Lung (tissue), 12 donors: Measurements from ENCODE around the gene STXBP6. TPM values are rescaled to one million over a fixed set of nuclear protein-coding genes. Genes with fewer than 3 reads are reported as not detected.
A peak's percentile ranks its signal among the peaks of the same experiment; 100 is the strongest.
"Not testable (repeated sequence)": the region's sequence is repeated elsewhere in the genome, so short reads cannot be mapped to it uniquely, and the experiment has no call there.

Experiments used
- ATAC-seq: fragments of 200-7000 bp; cut with Tn5 transposase; one replicate; pipeline ENCODE4 v1.9.1; 2020; ENCODE audit warnings: moderate number of reproducible peaks; ENCODE audit not compliant: insufficient read depth, low FRiP score
- DNase-seq, 3 donors: peaks; one replicate each; pipeline ENCODE4 v3.0.0-alpha.2; 2013 to 2017
- H3K27ac ChIP-seq, 2 donors: one replicate each; pipeline ENCODE4 v1.5.1; 2013; ENCODE audit warnings: mild to moderate bottlenecking in 2 of 2, moderate library complexity in 2 of 2, control low read depth in 1 of 2, inconsistent platforms in 1 of 2, low read depth in 1 of 2, low read length in 1 of 2
- H3K27me3 ChIP-seq, 3 donors: one replicate each; pipeline ENCODE4 v1.5.1; 2013; ENCODE audit warnings: low read length in 2 of 3; ENCODE audit not compliant: control insufficient read depth in 3 of 3, insufficient read depth in 3 of 3
- H3K36me3 ChIP-seq, 4 donors: one replicate each; pipeline ENCODE4 v1.5.1; 2013; ENCODE audit warnings: low read length in 4 of 4, mild to moderate bottlenecking in 1 of 4, moderate library complexity in 1 of 4; ENCODE audit not compliant: control insufficient read depth in 4 of 4, insufficient read depth in 4 of 4
- H3K4me1 ChIP-seq, 5 donors: one replicate each; pipeline ENCODE4 v1.5.1; 2013; ENCODE audit warnings: low read length in 5 of 5, mild to moderate bottlenecking in 2 of 5, moderate library complexity in 1 of 5; ENCODE audit not compliant: control insufficient read depth in 5 of 5, insufficient read depth in 5 of 5
- H3K4me3 ChIP-seq: one replicate; pipeline ENCODE4 v1.5.1; 2013; ENCODE audit warnings: mild to moderate bottlenecking, control low read depth, moderate library complexity
- H3K9ac ChIP-seq, 2 donors: one replicate each; pipeline ENCODE4 v1.5.1; 2013; ENCODE audit warnings: low read length in 2 of 2, control low read depth in 1 of 2; ENCODE audit not compliant: insufficient read depth in 1 of 2
- H3K9me3 ChIP-seq, 4 donors: one replicate each; pipeline ENCODE4 v1.5.1; 2013; ENCODE audit warnings: low read length in 3 of 4, mild to moderate bottlenecking in 1 of 4, moderate library complexity in 1 of 4; ENCODE audit not compliant: control insufficient read depth in 4 of 4, insufficient read depth in 3 of 4
- CTCF ChIP-seq: IDR thresholded peaks from 2 replicates; pipeline ENCODE4 v1.5.1; 2012; ENCODE audit warnings: mild to moderate bottlenecking; ENCODE audit errors: control extremely low read depth, extremely low read depth
- WGBS, 2 donors: extraction: QIAGEN DNeasy Blood & Tissue Kit; methylation state at CpG; one replicate each; pipeline ENCODE4 v1.1.7; 2013; 5-methylcytosine and 5-hydroxymethylcytosine counted together
- polyA plus RNA-seq, 2 donors: library from polyadenylated mRNA; stranded (reverse); fragments of 200-250 nt; gene quantifications; one replicate each; pipeline ENCODE4 v1.2.1, GENCODE V29; 2013
- total RNA-seq, 2 donors: library from RNA; depleted of rRNA in 1 of 2; stranded (reverse); fragments of >200 nt in 1 of 2; gene quantifications; one replicate each; pipeline ENCODE4 v1.2.1, GENCODE V29; 2014 to 2021
- donor health status: control.
- donor health status: control.
- donor health status: Bipolar disorder and iron deficiency.
- donor health status: healthy.
- donor health status: DM: yes; HTN: yes; CAD: no.

STXBP6 gene
- total and polyA plus RNA-seq, 4 donors = 9.3 to 42.5 (median 10.5) TPM

GRCh38 chr14:24804552-24805212 lies 245.3 kb downstream of the STXBP6 start:
- Histone ChIP-seq H3K9me3 (no peaks in the 10 kb centered on the region), H3K4me3 (no peak overlapping the region), H3K9ac (no peak overlapping the region), H3K27me3 (no peaks in the 10 kb centered on the region), H3K4me1 (peaks cover 0 to 29% (median 8%) of the 10 kb centered on the region in 5 donors), H3K36me3 (no peaks in the 10 kb centered on the region), H3K27ac (no peak overlapping the region)
- DNase-seq (peak; percentile 25 to 75 (median 67)), ATAC-seq (peak; percentile 50)
- TF ChIP-seq CTCF = no peak
- 42 to 52% methylated on average over 3 of the region's 3 CpGs for WGBS, 2 donors

GRCh38 chr14:24803933-24804494 lies 245.9 kb downstream of the STXBP6 start:
- 81 to 82% methylated on average over 10 of the region's 10 CpGs for WGBS, 2 donors
- Histone ChIP-seq H3K9ac (no peak overlapping the region), H3K27ac (no peak overlapping the region), H3K4me3 (no peak overlapping the region), H3K27me3 (no peaks in the 10 kb centered on the region), H3K36me3 (no peaks in the 10 kb centered on the region), H3K9me3 (no peaks in the 10 kb centered on the region), H3K4me1 (peaks cover 0 to 27% (median 11%) of the 10 kb centered on the region in 5 donors)
- DNase-seq = no peak
- ATAC-seq = no peak
- TF ChIP-seq CTCF = no peak

GRCh38 chr14:24803426-24803825 lies 246.5 kb downstream of the STXBP6 start:
- peaks cover 0 to 26% (median 11%) of the 10 kb centered on the region in 5 donors for H3K4me1 ChIP-seq
- not testable (repeated sequence) for H3K9ac ChIP-seq, DNase-seq, H3K27me3 ChIP-seq, H3K9me3 ChIP-seq, ATAC-seq, H3K36me3 ChIP-seq, H3K4me3 ChIP-seq, H3K27ac ChIP-seq
- 96% methylated on average over 10 of the region's 10 CpGs for WGBS, 2 donors

GRCh38 chr14:24802236-24802635 lies 247.7 kb downstream of the STXBP6 start:
- no peak for ATAC-seq

More at GRCh38 chr14:24802236-24802635, 247.7 kb downstream of the STXBP6 start:
- H3K27me3 ChIP-seq = no peaks in the 10 kb centered on the region
- TF ChIP-seq CTCF = no peak
- 88 to 92% methylated on average over 5 of the region's 5 CpGs for WGBS, 2 donors
- DNase-seq = no peak
- H3K9me3 ChIP-seq = peaks cover 0 to 2% (median 0%) of the 10 kb centered on the region in 4 donors
- H3K27ac ChIP-seq = no peak overlapping the region
- peaks cover 0 to 21% (median 11%) of the 10 kb centered on the region in 5 donors for H3K4me1 ChIP-seq
- H3K9ac ChIP-seq = no peak overlapping the region
- H3K4me3 ChIP-seq = no peak overlapping the region
- H3K36me3 ChIP-seq = no peaks in the 10 kb centered on the region
